Gastrocnemius medialis (tissue), 4 donors: ENCODE results near the gene ANKH.

Experiments used
- POLR2A ChIP-seq, 2 donors: fragments of 450-650 bp; IDR thresholded peaks; one replicate each; pipeline ENCODE4 v1.6.1; 2017; ENCODE audit warnings: antibody characterized with exemption in 2 of 2, mild to moderate bottlenecking in 2 of 2, moderate library complexity in 2 of 2
- TF ChIP-seq, protein P1 (sequence below), 5 experiments: fragments of 450-650 bp in 3 of 5; fragments of 200-600 bp in 2 of 5; sonication (generic) in 2 of 5; IDR thresholded peaks in 4 of 5; conservative IDR thresholded peaks in 1 of 5; 1 replicate in 4 of 5; 2 replicates in 1 of 5; pipeline ENCODE4 v1.5.1; 2016 to 2019; ENCODE audit warnings: antibody characterized with exemption in 5 of 5, mild to moderate bottlenecking in 3 of 5, moderate library complexity in 3 of 5

DNA sequence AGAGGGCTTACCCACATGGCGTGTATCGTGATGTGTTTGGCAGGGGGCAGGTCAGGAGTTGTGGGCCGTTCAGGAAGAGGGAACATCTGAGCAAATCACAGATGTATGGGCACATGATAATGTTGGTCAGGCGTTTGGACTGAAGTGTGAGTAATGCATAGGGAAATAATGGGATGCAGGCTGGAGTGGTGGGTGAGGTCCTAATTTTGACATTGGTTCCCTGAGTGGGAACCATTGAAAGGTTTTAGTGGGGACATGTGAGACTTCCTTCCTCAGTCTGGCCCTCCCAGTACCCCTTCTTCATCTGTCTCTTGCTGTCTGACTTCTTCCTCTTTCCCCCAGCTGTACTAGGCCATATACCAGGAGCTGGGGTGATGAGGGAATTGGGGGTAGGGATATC is 199.5 kb downstream of the ANKH start:
- TF ChIP-seq, protein P1, sequence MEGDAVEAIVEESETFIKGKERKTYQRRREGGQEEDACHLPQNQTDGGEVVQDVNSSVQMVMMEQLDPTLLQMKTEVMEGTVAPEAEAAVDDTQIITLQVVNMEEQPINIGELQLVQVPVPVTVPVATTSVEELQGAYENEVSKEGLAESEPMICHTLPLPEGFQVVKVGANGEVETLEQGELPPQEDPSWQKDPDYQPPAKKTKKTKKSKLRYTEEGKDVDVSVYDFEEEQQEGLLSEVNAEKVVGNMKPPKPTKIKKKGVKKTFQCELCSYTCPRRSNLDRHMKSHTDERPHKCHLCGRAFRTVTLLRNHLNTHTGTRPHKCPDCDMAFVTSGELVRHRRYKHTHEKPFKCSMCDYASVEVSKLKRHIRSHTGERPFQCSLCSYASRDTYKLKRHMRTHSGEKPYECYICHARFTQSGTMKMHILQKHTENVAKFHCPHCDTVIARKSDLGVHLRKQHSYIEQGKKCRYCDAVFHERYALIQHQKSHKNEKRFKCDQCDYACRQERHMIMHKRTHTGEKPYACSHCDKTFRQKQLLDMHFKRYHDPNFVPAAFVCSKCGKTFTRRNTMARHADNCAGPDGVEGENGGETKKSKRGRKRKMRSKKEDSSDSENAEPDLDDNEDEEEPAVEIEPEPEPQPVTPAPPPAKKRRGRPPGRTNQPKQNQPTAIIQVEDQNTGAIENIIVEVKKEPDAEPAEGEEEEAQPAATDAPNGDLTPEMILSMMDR (IDR thresholded peaks at IDR 0.05 in 4 of 5, conservative IDR thresholded peaks at IDR 0.05 in 1 of 5) = no peak
- TF ChIP-seq POLR2A (IDR thresholded peaks at IDR 0.05) = no peak
